Suprapubic skin (tissue), 3 donors: ENCODE data around the gene ZNF467.

Experiments used
- EP300 ChIP-seq: sonication (generic); formaldehyde crosslinking; IDR thresholded peaks from one replicate; pipeline ENCODE4 v1.6.1; 2017; ENCODE audit warnings: antibody characterized with exemption
- POLR2A ChIP-seq, 2 donors: fragments of 450-650 bp; IDR thresholded peaks; one replicate each; pipeline ENCODE4 v1.6.1; 2017; ENCODE audit warnings: antibody characterized with exemption in 2 of 2, mild to moderate bottlenecking in 2 of 2, moderate library complexity in 2 of 2
- TF ChIP-seq, protein P1 (sequence below), 2 donors: fragments of 200-600 bp in 1 of 2; fragments of 450-650 bp in 1 of 2; sonication (generic) in 1 of 2; IDR thresholded peaks; one replicate each; pipeline ENCODE4 v1.5.1; 2016 to 2019; ENCODE audit warnings: antibody characterized with exemption in 2 of 2, mild to moderate bottlenecking in 1 of 2, moderate library complexity in 1 of 2

DNA sequence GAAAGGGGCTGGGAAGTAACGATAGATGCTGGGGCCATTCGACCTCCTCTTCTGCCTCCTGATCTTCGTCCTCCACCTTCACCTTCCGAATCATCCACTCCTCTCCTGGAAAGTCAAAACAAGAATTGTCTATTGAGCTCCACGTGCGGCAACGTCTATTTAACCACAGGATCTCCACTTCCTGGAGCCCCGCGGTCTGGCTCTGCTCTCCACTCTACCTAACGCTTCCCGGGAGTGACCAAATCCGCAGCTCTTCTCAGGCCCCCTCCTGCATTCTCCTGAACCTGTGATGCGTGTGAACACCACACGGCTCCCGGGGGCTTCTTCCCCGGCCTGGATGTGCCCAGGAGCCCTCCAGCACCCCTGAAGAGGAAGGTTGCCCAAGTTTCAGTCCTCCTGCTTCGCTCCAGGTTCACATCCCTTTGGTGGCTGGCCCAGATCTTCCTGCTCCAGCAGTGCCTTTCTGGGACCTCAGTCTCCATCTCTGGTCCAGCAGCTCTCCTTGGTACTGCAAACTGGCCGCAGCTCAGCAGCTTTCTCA, 7.2 kb downstream of the ZNF467 start:
- TF ChIP-seq POLR2A (IDR thresholded peaks at IDR 0.05) (no peak), EP300 (no peak)
- TF ChIP-seq, protein P1, sequence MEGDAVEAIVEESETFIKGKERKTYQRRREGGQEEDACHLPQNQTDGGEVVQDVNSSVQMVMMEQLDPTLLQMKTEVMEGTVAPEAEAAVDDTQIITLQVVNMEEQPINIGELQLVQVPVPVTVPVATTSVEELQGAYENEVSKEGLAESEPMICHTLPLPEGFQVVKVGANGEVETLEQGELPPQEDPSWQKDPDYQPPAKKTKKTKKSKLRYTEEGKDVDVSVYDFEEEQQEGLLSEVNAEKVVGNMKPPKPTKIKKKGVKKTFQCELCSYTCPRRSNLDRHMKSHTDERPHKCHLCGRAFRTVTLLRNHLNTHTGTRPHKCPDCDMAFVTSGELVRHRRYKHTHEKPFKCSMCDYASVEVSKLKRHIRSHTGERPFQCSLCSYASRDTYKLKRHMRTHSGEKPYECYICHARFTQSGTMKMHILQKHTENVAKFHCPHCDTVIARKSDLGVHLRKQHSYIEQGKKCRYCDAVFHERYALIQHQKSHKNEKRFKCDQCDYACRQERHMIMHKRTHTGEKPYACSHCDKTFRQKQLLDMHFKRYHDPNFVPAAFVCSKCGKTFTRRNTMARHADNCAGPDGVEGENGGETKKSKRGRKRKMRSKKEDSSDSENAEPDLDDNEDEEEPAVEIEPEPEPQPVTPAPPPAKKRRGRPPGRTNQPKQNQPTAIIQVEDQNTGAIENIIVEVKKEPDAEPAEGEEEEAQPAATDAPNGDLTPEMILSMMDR (IDR thresholded peaks at IDR 0.05) = no peak
